Smooth muscle cell (in vitro differentiated cells): ENCODE results near the gene BORCS6. TPM values are rescaled to one million over a fixed set of nuclear protein-coding genes. Genes with fewer than 3 reads are reported as not detected.

ENCODE experiments used
- DNase-seq: peaks from one replicate; lab custom pipeline; 2025; ENCODE audit not compliant: unreplicated experiment; lab: John Stamatoyannopoulos, UW
- H2AFZ ChIP-seq: fragments of 200-600 bp; sonication (generic); 2 replicates; pipeline ENCODE4 v1.6.0; 2016; ENCODE audit warnings: antibody characterized with exemption, low read depth, mild to moderate bottlenecking
- H3F3A ChIP-seq: fragments of 200-600 bp; sonication (generic); 2 replicates; pipeline ENCODE4 v1.6.0; 2017; ENCODE audit warnings: antibody characterized with exemption, low read depth
- H3K27ac ChIP-seq: fragments of 200-600 bp; sonication (generic); 2 replicates; pipeline ENCODE4 v1.5.1; 2016; ENCODE audit warnings: low read depth, mild to moderate bottlenecking
- H3K27me3 ChIP-seq: fragments of 200-600 bp; sonication (generic); 2 replicates; pipeline ENCODE4 v1.6.1; 2016; ENCODE audit warnings: low read depth, mild to moderate bottlenecking
- H3K36me3 ChIP-seq: fragments of 200-600 bp; sonication (generic); 2 replicates; pipeline ENCODE4 v1.5.1; 2016; ENCODE audit warnings: low read depth
- H3K4me1 ChIP-seq: fragments of 200-600 bp; sonication (generic); 2 replicates; pipeline ENCODE4 v1.5.1; 2016; ENCODE audit warnings: low read depth
- H3K4me2 ChIP-seq: fragments of 200-600 bp; sonication (generic); 2 replicates; pipeline ENCODE4 v1.6.0; 2016; ENCODE audit warnings: mild to moderate bottlenecking
- H3K4me3 ChIP-seq: fragments of 200-600 bp; sonication (generic); 2 replicates; pipeline ENCODE4 v1.5.1; 2016; ENCODE audit warnings: mild to moderate bottlenecking
- H3K79me2 ChIP-seq: fragments of 200-600 bp; sonication (generic); 2 replicates; pipeline ENCODE4 v1.6.0; 2016; ENCODE audit warnings: low read depth, mild to moderate bottlenecking
- H3K9ac ChIP-seq: fragments of 200-600 bp; sonication (generic); 2 replicates; pipeline ENCODE4 v1.6.0; 2016; ENCODE audit warnings: low read depth
- H3K9me3 ChIP-seq: fragments of 200-600 bp; sonication (generic); replicated peaks from 2 replicates; pipeline ENCODE4 v1.5.1; 2016; ENCODE audit warnings: low read depth
- H4K20me1 ChIP-seq: fragments of 200-600 bp; sonication (generic); 2 replicates; pipeline ENCODE4 v1.6.0; 2016; ENCODE audit warnings: low read depth
- WGBS: methylation state at CpG from one replicate; pipeline ENCODE4 v1.1.7; 2016; ENCODE audit warnings: low lambda C conversion rate; 5-methylcytosine and 5-hydroxymethylcytosine counted together
- polyA plus RNA-seq: library from polyadenylated mRNA; unstranded; fragments of >200 nt; fragmentation: Nextera tagmentation; extraction: Ambion mirVana; gene quantifications from 2 replicates; pipeline ENCODE4 v1.2.1, GENCODE V29; 2016
- total RNA-seq: library from RNA; depleted of rRNA; stranded (reverse); fragments of >200 nt; gene quantifications from 2 replicates; pipeline ENCODE4 v1.2.3, GENCODE V29; 2014
- TF ChIP-seq, protein P1 (sequence below): fragments of 200-600 bp; sonication (generic); IDR thresholded peaks from 2 replicates; pipeline ENCODE4 v1.5.1; 2017; ENCODE audit warnings: borderline replicate concordance, mild to moderate bottlenecking, antibody characterized with exemption; ENCODE audit not compliant: insufficient read depth, poor library complexity, severe bottlenecking

BORCS6 gene
- total and polyA plus RNA-seq, 2 experiments from 2014 or later, result 3.2 to 6.3 TPM

GRCh38 chr17:8166731-8167130 lies 23.2 kb downstream of the BORCS6 start:
- no peak overlapping the region for H3K4me2 ChIP-seq
- no peak for DNase-seq
- no peak overlapping the region for H3K9ac ChIP-seq
- H3K79me2 ChIP-seq, result peaks cover 14% of the 10 kb centered on the region
- 92% methylated on average over 6 of the region's 6 CpGs for WGBS
- no peaks in the 10 kb centered on the region for H3F3A ChIP-seq
- no peak overlapping the region for H3K4me3 ChIP-seq
- H3K4me1 ChIP-seq, result peaks cover 18% of the 10 kb centered on the region
- H3K9me3 ChIP-seq, result no peaks in the 10 kb centered on the region
- H4K20me1 ChIP-seq, result peaks cover 5% of the 10 kb centered on the region
- no peak overlapping the region for H3K27ac ChIP-seq
- H2AFZ ChIP-seq, result no peak overlapping the region
- TF ChIP-seq, protein P1, sequence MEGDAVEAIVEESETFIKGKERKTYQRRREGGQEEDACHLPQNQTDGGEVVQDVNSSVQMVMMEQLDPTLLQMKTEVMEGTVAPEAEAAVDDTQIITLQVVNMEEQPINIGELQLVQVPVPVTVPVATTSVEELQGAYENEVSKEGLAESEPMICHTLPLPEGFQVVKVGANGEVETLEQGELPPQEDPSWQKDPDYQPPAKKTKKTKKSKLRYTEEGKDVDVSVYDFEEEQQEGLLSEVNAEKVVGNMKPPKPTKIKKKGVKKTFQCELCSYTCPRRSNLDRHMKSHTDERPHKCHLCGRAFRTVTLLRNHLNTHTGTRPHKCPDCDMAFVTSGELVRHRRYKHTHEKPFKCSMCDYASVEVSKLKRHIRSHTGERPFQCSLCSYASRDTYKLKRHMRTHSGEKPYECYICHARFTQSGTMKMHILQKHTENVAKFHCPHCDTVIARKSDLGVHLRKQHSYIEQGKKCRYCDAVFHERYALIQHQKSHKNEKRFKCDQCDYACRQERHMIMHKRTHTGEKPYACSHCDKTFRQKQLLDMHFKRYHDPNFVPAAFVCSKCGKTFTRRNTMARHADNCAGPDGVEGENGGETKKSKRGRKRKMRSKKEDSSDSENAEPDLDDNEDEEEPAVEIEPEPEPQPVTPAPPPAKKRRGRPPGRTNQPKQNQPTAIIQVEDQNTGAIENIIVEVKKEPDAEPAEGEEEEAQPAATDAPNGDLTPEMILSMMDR, result no peak
- no peaks in the 10 kb centered on the region for H3K36me3 ChIP-seq
- H3K27me3 ChIP-seq, result no peaks in the 10 kb centered on the region

GRCh38 chr17:8164815-8165131 lies 25.2 kb downstream of the BORCS6 start:
- Histone ChIP-seq H3K27ac (peak overlapping the region; percentile 1), H3F3A (peaks cover 5% of the 10 kb centered on the region)
- TF ChIP-seq, protein P1, result no peak

GRCh38 chr17:8163978-8164814 lies 25.8 kb downstream of the BORCS6 start:
- Histone ChIP-seq H3K27ac (peak overlapping the region; percentile 1), H3K36me3 (no peaks in the 10 kb centered on the region), H3K4me3 (no peak overlapping the region), H3K4me1 (peaks cover 22% of the 10 kb centered on the region), H3K27me3 (no peaks in the 10 kb centered on the region), H3K4me2 (peak overlapping the region; percentile 97), H3K79me2 (peaks cover 17% of the 10 kb centered on the region), H2AFZ (peak overlapping the region; percentile 44), H3K9me3 (no peaks in the 10 kb centered on the region), H3F3A (peaks cover 5% of the 10 kb centered on the region), H4K20me1 (peaks cover 13% of the 10 kb centered on the region), H3K9ac (no peak overlapping the region)
- WGBS, result 38% methylated on average over 13 of the region's 13 CpGs
- TF ChIP-seq, protein P1, result no peak
- DNase-seq, result no peak

More at GRCh38 chr17:8164815-8165131, 25.2 kb downstream of the BORCS6 start:
- Histone ChIP-seq H3K4me3 (no peak overlapping the region), H3K4me2 (peak overlapping the region; percentile 97), H4K20me1 (peaks cover 8% of the 10 kb centered on the region), H3K36me3 (no peaks in the 10 kb centered on the region), H3K4me1 (peaks cover 22% of the 10 kb centered on the region), H3K27me3 (no peaks in the 10 kb centered on the region), H3K9ac (no peak overlapping the region), H2AFZ (no peak overlapping the region), H3K79me2 (peaks cover 17% of the 10 kb centered on the region), H3K9me3 (no peaks in the 10 kb centered on the region)
- DNase-seq, result no peak
- 88% methylated on average over 6 of the region's 6 CpGs for WGBS
